Parathyroid adenoma (tissue), 2 donors: ENCODE results near the gene FNTB.

Experiments
- H2AFZ ChIP-seq: fragments of 300-600 bp; sonication (generic); one replicate; pipeline ENCODE4 v1.7.0; 2017; ENCODE audit warnings: antibody characterized with exemption, mild to moderate bottlenecking
- H3K27ac ChIP-seq: fragments of 300-600 bp; sonication (generic); one replicate; pipeline ENCODE4 v1.7.0; 2017
- H3K27me3 ChIP-seq: fragments of 300-600 bp; sonication (generic); one replicate; pipeline ENCODE4 v1.7.0; 2017; ENCODE audit warnings: low read length; ENCODE audit not compliant: control insufficient read depth, insufficient read depth
- H3K36me3 ChIP-seq: fragments of 300-600 bp; sonication (generic); one replicate; pipeline ENCODE4 v1.7.0; 2017; ENCODE audit warnings: low read length; ENCODE audit not compliant: control insufficient read depth, insufficient read depth
- H3K4me1 ChIP-seq: fragments of 300-600 bp; sonication (generic); one replicate; pipeline ENCODE4 v1.7.0; 2017; ENCODE audit warnings: control low read depth
- H3K4me2 ChIP-seq: fragments of 300-600 bp; sonication (generic); one replicate; pipeline ENCODE4 v1.7.0; 2017; ENCODE audit warnings: low read length
- H3K4me3 ChIP-seq: fragments of 300-600 bp; sonication (generic); one replicate; pipeline ENCODE4 v1.7.0; 2017; ENCODE audit warnings: low read depth, low read length
- H3K79me2 ChIP-seq: fragments of 300-600 bp; sonication (generic); one replicate; pipeline ENCODE4 v1.7.0; 2017; ENCODE audit warnings: control low read depth
- H3K9ac ChIP-seq: fragments of 300-600 bp; sonication (generic); one replicate; pipeline ENCODE4 v1.7.0; 2017; ENCODE audit warnings: mild to moderate bottlenecking
- H3K9me3 ChIP-seq: fragments of 300-600 bp; sonication (generic); one replicate; pipeline ENCODE4 v1.7.0; 2017; ENCODE audit warnings: low read length; ENCODE audit not compliant: control insufficient read depth
- TF ChIP-seq, protein P1 (sequence below): fragments of 300-600 bp; sonication (generic); IDR thresholded peaks from one replicate; pipeline ENCODE4 v1.7.0; 2017; ENCODE audit warnings: antibody characterized with exemption, mild to moderate bottlenecking
- donor health status: primary hyperparathyroidism.

Gene FNTB

DNA sequence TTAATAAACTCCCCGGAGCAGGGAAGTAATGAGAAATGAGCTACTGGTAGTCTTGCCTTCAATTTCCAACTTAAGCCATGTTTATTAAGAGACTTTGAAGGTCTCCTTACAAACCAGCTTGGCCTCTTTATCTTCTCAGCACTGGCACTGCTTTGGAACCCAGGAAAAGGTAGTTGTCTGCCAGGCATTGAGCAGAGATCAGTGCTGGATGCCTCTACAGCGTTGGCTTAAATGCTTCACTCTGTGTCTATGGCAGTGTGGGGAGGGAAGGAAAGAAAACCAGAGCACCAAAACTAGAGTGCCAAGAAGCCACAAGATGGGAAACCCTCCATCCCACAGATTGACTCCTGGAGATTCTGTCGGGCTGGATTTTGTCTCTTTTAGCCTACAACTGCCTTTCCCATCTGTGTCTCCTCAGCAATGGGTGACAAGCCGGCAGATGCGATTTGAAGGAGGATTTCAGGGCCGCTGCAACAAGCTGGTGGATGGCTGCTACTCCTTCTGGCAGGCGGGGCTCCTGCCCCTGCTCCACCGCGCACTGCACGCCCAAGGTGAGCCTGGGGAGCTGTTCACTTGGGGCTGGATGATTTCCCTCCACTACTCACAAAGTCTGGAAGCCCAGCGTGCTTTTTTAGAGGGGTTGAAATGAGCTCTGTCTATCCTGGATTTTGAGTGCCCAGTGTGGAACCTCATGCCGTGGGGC is 57.3 kb downstream of the FNTB start:
- H2AFZ ChIP-seq, result no peak overlapping the region
- TF ChIP-seq, protein P1, sequence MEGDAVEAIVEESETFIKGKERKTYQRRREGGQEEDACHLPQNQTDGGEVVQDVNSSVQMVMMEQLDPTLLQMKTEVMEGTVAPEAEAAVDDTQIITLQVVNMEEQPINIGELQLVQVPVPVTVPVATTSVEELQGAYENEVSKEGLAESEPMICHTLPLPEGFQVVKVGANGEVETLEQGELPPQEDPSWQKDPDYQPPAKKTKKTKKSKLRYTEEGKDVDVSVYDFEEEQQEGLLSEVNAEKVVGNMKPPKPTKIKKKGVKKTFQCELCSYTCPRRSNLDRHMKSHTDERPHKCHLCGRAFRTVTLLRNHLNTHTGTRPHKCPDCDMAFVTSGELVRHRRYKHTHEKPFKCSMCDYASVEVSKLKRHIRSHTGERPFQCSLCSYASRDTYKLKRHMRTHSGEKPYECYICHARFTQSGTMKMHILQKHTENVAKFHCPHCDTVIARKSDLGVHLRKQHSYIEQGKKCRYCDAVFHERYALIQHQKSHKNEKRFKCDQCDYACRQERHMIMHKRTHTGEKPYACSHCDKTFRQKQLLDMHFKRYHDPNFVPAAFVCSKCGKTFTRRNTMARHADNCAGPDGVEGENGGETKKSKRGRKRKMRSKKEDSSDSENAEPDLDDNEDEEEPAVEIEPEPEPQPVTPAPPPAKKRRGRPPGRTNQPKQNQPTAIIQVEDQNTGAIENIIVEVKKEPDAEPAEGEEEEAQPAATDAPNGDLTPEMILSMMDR, result no peak
- H3K79me2 ChIP-seq, result no peaks in the 10 kb centered on the region
- H3K27me3 ChIP-seq, result no peaks in the 10 kb centered on the region
- no peak overlapping the region for H3K4me2 ChIP-seq
- no peak overlapping the region for H3K9ac ChIP-seq
- no peak overlapping the region for H3K4me3 ChIP-seq
- no peak overlapping the region for H3K27ac ChIP-seq
- H3K4me1 ChIP-seq, result peaks cover 4% of the 10 kb centered on the region
- no peaks in the 10 kb centered on the region for H3K9me3 ChIP-seq
- H3K36me3 ChIP-seq, result no peaks in the 10 kb centered on the region

DNA sequence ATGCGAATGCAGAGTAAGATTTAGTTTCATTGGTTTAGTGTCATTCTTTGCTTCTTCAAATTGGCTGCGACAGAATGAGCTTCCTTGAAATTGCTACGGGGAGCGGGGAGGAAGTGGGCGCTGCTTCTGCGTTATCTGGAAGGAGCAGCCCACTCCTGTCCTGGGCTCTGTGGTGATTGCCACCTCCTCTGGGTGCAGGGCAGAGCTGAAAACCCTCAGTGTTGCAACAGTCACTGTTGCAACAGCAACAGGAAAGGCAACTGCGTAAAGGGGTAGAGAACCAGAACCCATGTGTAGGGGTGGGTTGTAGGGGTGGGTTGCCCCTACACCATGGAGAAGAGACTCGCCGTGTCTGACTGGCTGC is 57.9 kb downstream of the FNTB start:
- no peaks in the 10 kb centered on the region for H3K9me3 ChIP-seq
- TF ChIP-seq, protein P1, result no peak
- no peaks in the 10 kb centered on the region for H3K27me3 ChIP-seq
- no peak overlapping the region for H2AFZ ChIP-seq
- peaks cover 4% of the 10 kb centered on the region for H3K4me1 ChIP-seq
- H3K9ac ChIP-seq, result no peak overlapping the region
- H3K79me2 ChIP-seq, result no peaks in the 10 kb centered on the region
- no peaks in the 10 kb centered on the region for H3K36me3 ChIP-seq
- no peak overlapping the region for H3K27ac ChIP-seq
- no peak overlapping the region for H3K4me2 ChIP-seq
- no peak overlapping the region for H3K4me3 ChIP-seq

DNA sequence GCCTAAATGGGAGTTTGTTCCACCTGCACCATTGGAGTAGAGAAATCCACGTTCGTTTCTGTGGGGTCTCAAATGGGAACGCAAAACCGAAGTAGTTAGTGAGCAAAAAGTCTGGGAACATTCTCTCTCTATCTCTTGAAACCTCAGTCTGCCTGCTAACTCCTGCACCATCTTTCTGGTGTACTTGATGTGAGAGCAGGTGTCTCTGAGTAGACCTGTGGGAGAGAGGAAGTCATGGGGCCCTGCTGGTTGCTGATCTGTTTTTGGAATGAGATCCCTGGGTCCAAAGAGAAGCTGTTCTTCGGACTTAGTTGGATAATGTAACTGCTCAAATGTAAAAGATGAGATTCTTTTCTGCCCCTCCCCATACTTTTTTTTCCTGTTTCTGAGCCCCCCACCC is 58.3 kb downstream of the FNTB start:
- no peaks in the 10 kb centered on the region for H3K27me3 ChIP-seq
- TF ChIP-seq, protein P1, result no peak
- no peak overlapping the region for H3K4me2 ChIP-seq
- H3K36me3 ChIP-seq, result no peaks in the 10 kb centered on the region
- peaks cover 4% of the 10 kb centered on the region for H3K4me1 ChIP-seq
- no peak overlapping the region for H3K27ac ChIP-seq
- H3K79me2 ChIP-seq, result no peaks in the 10 kb centered on the region
- no peaks in the 10 kb centered on the region for H3K9me3 ChIP-seq
- H3K4me3 ChIP-seq, result no peak overlapping the region
- H2AFZ ChIP-seq, result no peak overlapping the region
- H3K9ac ChIP-seq, result no peak overlapping the region

DNA sequence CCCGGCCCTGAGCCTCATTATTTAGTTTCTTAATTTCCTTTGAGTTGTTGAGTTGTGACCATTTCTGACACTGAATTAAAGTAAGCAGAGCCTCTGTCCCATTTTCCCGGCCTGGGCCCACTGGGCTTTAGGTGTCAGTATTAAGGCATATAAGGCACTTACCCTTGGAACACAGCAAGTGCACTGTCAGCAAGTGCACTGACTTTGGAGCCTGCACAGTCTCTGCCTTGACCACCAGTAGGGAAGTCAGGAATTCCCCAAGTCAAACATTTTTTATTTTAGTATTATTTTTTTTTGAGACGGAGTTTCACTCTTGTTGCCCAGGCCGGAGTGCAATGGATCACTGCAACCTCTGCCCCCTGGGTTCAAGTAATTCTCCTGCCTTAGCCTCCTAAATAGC is 59.0 kb downstream of the FNTB start:
- TF ChIP-seq, protein P1, result no peak
- Histone ChIP-seq H3K27ac (no peak overlapping the region), H3K27me3 (no peaks in the 10 kb centered on the region), H3K79me2 (no peaks in the 10 kb centered on the region), H3K36me3 (no peaks in the 10 kb centered on the region), H3K9me3 (no peaks in the 10 kb centered on the region), H2AFZ (no peak overlapping the region), H3K9ac (no peak overlapping the region), H3K4me3 (no peak overlapping the region), H3K4me2 (no peak overlapping the region), H3K4me1 (peaks cover 4% of the 10 kb centered on the region)

DNA sequence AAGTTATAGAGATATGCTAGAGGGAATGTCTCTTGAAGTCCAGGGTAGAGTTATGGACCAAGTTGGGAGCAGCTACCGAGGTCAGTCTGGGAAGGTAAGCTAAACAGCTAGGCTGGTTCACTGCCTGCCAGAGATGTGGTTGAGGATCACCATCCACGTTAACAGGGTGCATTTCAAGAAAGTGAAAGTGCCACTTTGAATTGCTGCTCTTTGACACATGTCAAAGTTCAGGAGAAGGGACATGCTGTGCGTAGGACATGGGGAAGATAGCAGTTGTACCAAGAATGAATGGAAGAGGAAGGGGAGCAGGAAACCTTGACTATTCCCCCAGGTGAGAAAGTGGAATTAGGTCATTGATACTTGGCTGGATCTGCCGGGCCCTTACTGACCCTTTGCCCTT is 66.1 kb downstream of the FNTB start:
- no peaks in the 10 kb centered on the region for H3K36me3 ChIP-seq
- no peak overlapping the region for H2AFZ ChIP-seq
- no peaks in the 10 kb centered on the region for H3K9me3 ChIP-seq
- H3K79me2 ChIP-seq, result no peaks in the 10 kb centered on the region
- no peak overlapping the region for H3K4me3 ChIP-seq
- H3K4me2 ChIP-seq, result no peak overlapping the region
- H3K4me1 ChIP-seq, result no peaks in the 10 kb centered on the region
- no peak overlapping the region for H3K27ac ChIP-seq
- no peaks in the 10 kb centered on the region for H3K27me3 ChIP-seq
- TF ChIP-seq, protein P1, result no peak
- no peak overlapping the region for H3K9ac ChIP-seq
